IMR-90 (cell line): ENCODE data around the gene NBPF1. TPM values are rescaled to one million over a fixed set of nuclear protein-coding genes. Genes with fewer than 3 reads are reported as not detected.
"Not testable (repeated sequence)": the region's sequence is repeated elsewhere in the genome, so short reads cannot be mapped to it uniquely, and the experiment has no call there.

Experiments used
- ATAC-seq: fragments of 200-7000 bp; cut with Tn5 transposase; 2 replicates; pipeline ENCODE4 v1.9.1; 2020; ENCODE audit warnings: low read depth, mild to moderate bottlenecking, moderate library complexity
- BruUV-seq: library from RNA; stranded (reverse); fragments of 400-500 nt; replicated peaks from 2 replicates; lab custom pipeline; 2021; lab: Mats Ljungman, UMichigan
- CTCF ChIA-PET: fragments of 300-600 bp; formaldehyde crosslinking; extraction: SDS; loops from one replicate; lab custom pipeline; 2021; ENCODE audit warnings: antibody characterized with exemption; lab: Yijun Ruan, JAX
- POLR2A ChIA-PET: fragments of 300-600 bp; sonication (Branson Sonifier 250); formaldehyde crosslinking; loops from one replicate; lab custom pipeline; 2022; ENCODE audit warnings: antibody characterized with exemption; ENCODE audit not compliant: unreplicated experiment; lab: Charles Lee
- DNase-seq: peaks from one replicate; pipeline ENCODE4 v3.0.0; 2013
- H2AFZ ChIP-seq: replicated peaks from 2 replicates; pipeline ENCODE3; 2013; ENCODE audit warnings: low read length, mild to moderate bottlenecking; ENCODE audit not compliant: poor library complexity
- H2AK5ac ChIP-seq: 2 replicates; pipeline ENCODE4 v1.6.1; 2013; ENCODE audit warnings: low read depth, low read length, inconsistent platforms
- H2AK9ac ChIP-seq: replicated peaks from 2 replicates; pipeline ENCODE3; 2013; ENCODE audit warnings: mild to moderate bottlenecking, low read depth, low read length, moderate library complexity; ENCODE audit not compliant: poor library complexity
- H2BK120ac ChIP-seq: 2 replicates; pipeline ENCODE4 v1.6.1; 2013; ENCODE audit warnings: low read depth, low read length, inconsistent platforms
- H2BK15ac ChIP-seq: 3 replicates; pipeline ENCODE4 v1.6.1; 2013; ENCODE audit warnings: low read depth, low read length, inconsistent platforms
- H2BK20ac ChIP-seq: 2 replicates; pipeline ENCODE4 v1.6.1; 2013; ENCODE audit warnings: low read depth, mild to moderate bottlenecking, inconsistent platforms, low read length, moderate library complexity
- H2BK5ac ChIP-seq: 2 replicates; pipeline ENCODE4 v1.6.1; 2013; ENCODE audit warnings: mild to moderate bottlenecking, low read depth, low read length, inconsistent platforms; ENCODE audit not compliant: poor library complexity, severe bottlenecking
- H3K14ac ChIP-seq: replicated peaks from 2 replicates; pipeline ENCODE4 v1.6.1; 2013; ENCODE audit warnings: low read depth, low read length, inconsistent platforms
- H3K18ac ChIP-seq: 2 replicates; pipeline ENCODE4 v1.6.1; 2013; ENCODE audit warnings: low read depth, low read length, control low read depth
- H3K23ac ChIP-seq: 2 replicates; pipeline ENCODE4 v1.6.1; 2013; ENCODE audit warnings: low read depth, low read length, inconsistent platforms
- H3K27ac ChIP-seq: 2 replicates; pipeline ENCODE4 v1.5.1; 2013; ENCODE audit warnings: mild to moderate bottlenecking, control low read depth, low read length; ENCODE audit not compliant: insufficient read depth
- H3K27me3 ChIP-seq: 2 replicates; pipeline ENCODE4 v1.6.1; 2013; ENCODE audit warnings: low read length; ENCODE audit not compliant: control insufficient read depth, insufficient read depth
- H3K36me3 ChIP-seq: 2 replicates; pipeline ENCODE4 v1.6.1; 2013; ENCODE audit warnings: low read length, mixed read lengths; ENCODE audit not compliant: control insufficient read depth, insufficient read depth
- H3K4ac ChIP-seq: 2 replicates; pipeline ENCODE4 v1.6.1; 2013; ENCODE audit warnings: low read depth, low read length, inconsistent platforms
- H3K4me1 ChIP-seq: 2 replicates; pipeline ENCODE4 v1.6.1; 2013; ENCODE audit warnings: low read length, mixed read lengths; ENCODE audit not compliant: control insufficient read depth, insufficient read depth
- H3K4me2 ChIP-seq: 2 replicates; pipeline ENCODE4 v1.6.1; 2013; ENCODE audit warnings: low read depth, mild to moderate bottlenecking, control low read depth, low read length, moderate library complexity
- H3K4me3 ChIP-seq: 2 replicates; pipeline ENCODE4 v1.5.1; 2013; ENCODE audit warnings: low read depth, mild to moderate bottlenecking, control low read depth, low read length, moderate library complexity; ENCODE audit not compliant: insufficient read depth
- H3K56ac ChIP-seq: 2 replicates; pipeline ENCODE4 v1.6.1; 2013; ENCODE audit warnings: low read length, inconsistent platforms; ENCODE audit not compliant: insufficient read depth; ENCODE audit errors: extremely low read depth
- H3K79me1 ChIP-seq, 2 experiments: 2 replicates each; pipeline ENCODE4 v1.6.1; 2013; ENCODE audit warnings: low read length in 2 of 2, inconsistent platforms in 1 of 2, low read depth in 1 of 2
- H3K9ac ChIP-seq: 2 replicates; pipeline ENCODE4 v1.6.1; 2013; ENCODE audit warnings: low read depth, low read length, control low read depth
- H3K9me1 ChIP-seq: 2 replicates; pipeline ENCODE4 v1.6.1; 2013; ENCODE audit warnings: low read length, inconsistent platforms; ENCODE audit not compliant: insufficient read depth
- H3K9me3 ChIP-seq: 2 replicates; pipeline ENCODE4 v1.6.1; 2013; ENCODE audit warnings: low read length; ENCODE audit not compliant: control insufficient read depth, insufficient read depth
- H4K20me1 ChIP-seq: 2 replicates; pipeline ENCODE4 v1.6.1; 2013; ENCODE audit warnings: low read length, inconsistent platforms; ENCODE audit not compliant: insufficient read depth
- H4K5ac ChIP-seq: 2 replicates; pipeline ENCODE4 v1.6.1; 2013; ENCODE audit warnings: mild to moderate bottlenecking, low read depth, low read length, control low read depth
- H4K8ac ChIP-seq, 2 experiments: 2 replicates each; pipeline ENCODE4 v1.6.1; 2013; ENCODE audit warnings: low read depth in 2 of 2, low read length in 2 of 2, control low read depth in 1 of 2, inconsistent platforms in 1 of 2
- H4K91ac ChIP-seq: 2 replicates; pipeline ENCODE4 v1.6.1; 2013; ENCODE audit warnings: low read depth, low read length, inconsistent platforms; ENCODE audit not compliant: insufficient read depth
- WGBS, 2 experiments: methylation state at CpG; one replicate each; pipeline versions ENCODE4 v1.1.5 to v1.1.7; 2013; ENCODE audit warnings: missing lambda C conversion rate in 2 of 2; ENCODE audit not compliant: insufficient read length in 1 of 2; ENCODE audit errors: extremely low coverage in 2 of 2; 5-methylcytosine and 5-hydroxymethylcytosine counted together
- dilution Hi-C: fragments of 300-500 bp; cut with HindIII; formaldehyde crosslinking; loops from one replicate; pipeline ENCODE4 v1.14.3; 2018; ENCODE audit warnings: low sequenced_read_pairs; ENCODE audit not compliant: unreplicated experiment
- in situ Hi-C: fragments of 300-500 bp; cut with MboI; formaldehyde crosslinking; loops from 3 replicates; pipeline ENCODE4 v1.14.3; 2019; ENCODE audit warnings: low sequenced_read_pairs, inconsistent platforms, mixed read lengths
- intact Hi-C: fragments of 100-400 bp; cut with micrococcal nuclease; formaldehyde crosslinking; loops from 2 replicates; pipeline ENCODE4 v1.10.0; 2022
- polyA plus RNA-seq, 3 experiments: library from polyadenylated mRNA; depleted of rRNA; stranded (reverse); fragments of >200 nt; gene quantifications; 2 replicates each; pipeline ENCODE4 v1.2.3, GENCODE V29; 2012; ENCODE audit warnings: low replicate concordance in 1 of 3
- total RNA-seq: library from RNA; depleted of rRNA; stranded (reverse); fragments of >200 nt; gene quantifications from 2 replicates; pipeline ENCODE4 v1.2.3, GENCODE V29; 2012

The NBPF1 gene
- total and polyA plus RNA-seq, 2 of the 4 experiments (the other 2 are of a cell fraction) = 18.8 to 25.3 TPM

GRCh38 chr1:16649390-16649789, 36.0 kb upstream of the NBPF1 start:
- H2AK9ac ChIP-seq, H3K9ac ChIP-seq, DNase-seq, H3K4me3 ChIP-seq, H3K36me3 ChIP-seq, H2BK120ac ChIP-seq, H3K14ac ChIP-seq, H3K56ac ChIP-seq, H3K9me1 ChIP-seq, H3K27me3 ChIP-seq, CTCF ChIA-PET, in situ Hi-C loops, H3K79me1 ChIP-seq, intact Hi-C loops, H3K9me3 ChIP-seq, H4K91ac ChIP-seq, H3K18ac ChIP-seq, H4K5ac ChIP-seq, H3K27ac ChIP-seq, H2BK20ac ChIP-seq, ATAC-seq, BruUV-seq, dilution Hi-C loops, H3K4me2 ChIP-seq, H2AFZ ChIP-seq, H2BK5ac ChIP-seq, POLR2A ChIA-PET, H4K8ac ChIP-seq, H3K23ac ChIP-seq, H2AK5ac ChIP-seq, H2BK15ac ChIP-seq, H4K20me1 ChIP-seq, H3K4ac ChIP-seq, H3K4me1 ChIP-seq: not testable (repeated sequence)
- no CpG with 5 or more reads among the region's 6 CpGs for WGBS, 2 experiments

GRCh38 chr1:16648756-16649155, 35.4 kb upstream of the NBPF1 start:
- H3K4me2 ChIP-seq, intact Hi-C loops, H3K79me1 ChIP-seq, H2BK120ac ChIP-seq, H3K4me1 ChIP-seq, H4K8ac ChIP-seq, H2BK20ac ChIP-seq, dilution Hi-C loops, H2BK15ac ChIP-seq, H4K20me1 ChIP-seq, H3K4ac ChIP-seq, H3K27me3 ChIP-seq, ATAC-seq, CTCF ChIA-PET, POLR2A ChIA-PET, in situ Hi-C loops, H3K18ac ChIP-seq, H3K27ac ChIP-seq, H4K5ac ChIP-seq, H3K23ac ChIP-seq, H2AK9ac ChIP-seq, H3K9ac ChIP-seq, H3K56ac ChIP-seq, H3K4me3 ChIP-seq, H3K36me3 ChIP-seq, H3K14ac ChIP-seq, H3K9me3 ChIP-seq, H2AK5ac ChIP-seq, BruUV-seq, H3K9me1 ChIP-seq, H4K91ac ChIP-seq, DNase-seq, H2BK5ac ChIP-seq, H2AFZ ChIP-seq: not testable (repeated sequence)
- WGBS, 2 experiments = no CpG with 5 or more reads among the region's 8 CpGs
